Loucy (cell line): Measurements from ENCODE around the gene ADGRB3.

Experiments used
- H2AFZ ChIP-seq: fragments of 200-600 bp; sonication (generic); 2 replicates; pipeline ENCODE4 v1.6.0; 2016; ENCODE audit warnings: antibody characterized with exemption, mild to moderate bottlenecking, low read length, moderate library complexity
- H3F3A ChIP-seq: fragments of 200-600 bp; 2 replicates; pipeline ENCODE4 v1.6.0; 2016; ENCODE audit warnings: antibody characterized with exemption, low read depth, mild to moderate bottlenecking
- H3K27me3 ChIP-seq: fragments of 200-600 bp; sonication (generic); 2 replicates; pipeline ENCODE4 v1.6.1; 2014; ENCODE audit warnings: low read length, mild to moderate bottlenecking; ENCODE audit not compliant: insufficient read depth, poor library complexity, severe bottlenecking
- H3K36me3 ChIP-seq: fragments of 200-600 bp; sonication (generic); 2 replicates; pipeline ENCODE4 v1.6.1; 2016; ENCODE audit warnings: low read length; ENCODE audit not compliant: insufficient read depth
- H3K4me1 ChIP-seq: fragments of 200-600 bp; sonication (generic); 2 replicates; pipeline ENCODE4 v1.5.1; 2014; ENCODE audit warnings: low read length, mild to moderate bottlenecking; ENCODE audit not compliant: insufficient read depth, poor library complexity, severe bottlenecking
- H3K4me2 ChIP-seq: fragments of 200-600 bp; sonication (generic); 2 replicates; pipeline ENCODE4 v1.6.0; 2014; ENCODE audit warnings: antibody characterized with exemption, low read length, low read depth, mild to moderate bottlenecking; ENCODE audit not compliant: poor library complexity, severe bottlenecking
- H3K4me3 ChIP-seq: fragments of 200-600 bp; sonication (generic); 2 replicates; pipeline ENCODE4 v1.5.1; 2014; ENCODE audit warnings: low read length, mild to moderate bottlenecking, mixed read lengths; ENCODE audit not compliant: poor library complexity, severe bottlenecking
- H3K79me2 ChIP-seq: fragments of 200-600 bp; sonication (generic); 2 replicates; pipeline ENCODE4 v1.6.1; 2014; ENCODE audit warnings: low read length; ENCODE audit not compliant: insufficient read depth
- H3K9ac ChIP-seq: fragments of 200-600 bp; sonication (generic); 2 replicates; pipeline ENCODE4 v1.6.0; 2014; ENCODE audit warnings: mild to moderate bottlenecking, low read depth, low read length, moderate library complexity; ENCODE audit not compliant: poor library complexity, severe bottlenecking
- H3K9me2 ChIP-seq: fragments of 200-600 bp; sonication (generic); replicated peaks from 2 replicates; pipeline ENCODE4 v1.6.1; 2016; ENCODE audit warnings: low read depth, low read length, mixed read lengths
- H3K9me3 ChIP-seq: fragments of 200-600 bp; sonication (generic); 2 replicates; pipeline ENCODE4 v1.6.1; 2014; ENCODE audit warnings: mild to moderate bottlenecking, antibody characterized with exemption, low read length, low read depth; ENCODE audit not compliant: insufficient read depth
- H4K20me1 ChIP-seq: fragments of 200-600 bp; sonication (generic); 2 replicates; pipeline ENCODE4 v1.6.0; 2014; ENCODE audit warnings: antibody characterized with exemption, low read length, mild to moderate bottlenecking; ENCODE audit not compliant: insufficient read depth, poor library complexity, severe bottlenecking
- EZH2phosphoT487 ChIP-seq: fragments of 200-600 bp; IDR thresholded peaks from 2 replicates; pipeline ENCODE4 v1.6.1; 2018; ENCODE audit warnings: antibody characterized with exemption, mild to moderate bottlenecking, moderate library complexity, borderline replicate concordance
- TF ChIP-seq, protein P1 (sequence below): fragments of 200-600 bp; sonication (generic); conservative IDR thresholded peaks from 2 replicates; pipeline ENCODE4 v1.5.1; 2014; ENCODE audit warnings: mild to moderate bottlenecking, antibody characterized with exemption, low read length

The ADGRB3 gene

DNA sequence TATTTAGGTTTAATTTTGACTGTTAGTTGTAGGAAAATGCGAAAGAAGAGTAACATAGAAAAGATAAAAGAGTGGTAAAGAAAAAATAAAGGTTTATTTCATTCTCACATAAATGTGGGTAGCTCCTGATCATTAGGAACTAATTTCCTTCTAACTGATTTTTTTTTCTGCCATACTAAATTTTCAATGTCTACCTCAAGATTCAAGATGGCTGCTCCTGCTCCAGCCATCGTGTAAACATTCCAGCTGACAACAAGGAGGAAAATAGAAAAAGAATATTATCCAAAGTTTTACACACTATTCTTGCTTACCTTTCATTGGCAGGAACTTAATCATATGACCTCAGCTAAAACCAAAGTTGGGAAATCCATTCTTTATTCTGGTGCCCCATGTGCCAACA, 673.5 kb downstream of the ADGRB3 start:
- no peaks in the 10 kb centered on the region for H3K79me2 ChIP-seq

DNA sequence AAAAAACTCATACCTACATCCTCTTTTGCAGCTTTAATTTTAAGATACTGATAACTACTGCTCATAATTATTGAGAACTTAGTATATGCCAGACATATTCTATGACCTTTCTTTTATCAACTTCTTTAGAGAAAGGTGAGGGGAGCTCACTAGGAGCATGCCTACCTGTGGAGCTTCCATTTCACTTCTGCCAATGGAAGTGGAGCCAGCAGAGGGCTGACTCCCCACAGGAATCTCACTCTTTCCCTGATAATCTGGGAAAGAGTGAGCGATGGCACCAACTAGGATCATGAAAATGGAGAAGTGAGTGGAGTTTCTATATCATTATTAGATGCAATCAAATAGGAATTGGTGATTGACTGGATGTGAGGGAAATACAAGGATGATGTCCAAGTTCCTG, 676.8 kb downstream of the ADGRB3 start:
- Histone ChIP-seq H4K20me1 (no peaks in the 10 kb centered on the region), H3K9me3 (no peaks in the 10 kb centered on the region; the same call in 1 of the 2 replicates), H3K36me3 (no peaks in the 10 kb centered on the region), H3K79me2 (no peaks in the 10 kb centered on the region), H3F3A (no peaks in the 10 kb centered on the region), H3K9me2 (no peaks in the 10 kb centered on the region), H3K9ac (no peak overlapping the region), H3K4me3 (no peak overlapping the region), H2AFZ (no peak overlapping the region), H3K27me3 (no peaks in the 10 kb centered on the region), H3K4me2 (no peak overlapping the region), H3K4me1 (no peaks in the 10 kb centered on the region)
- TF ChIP-seq, protein P1, sequence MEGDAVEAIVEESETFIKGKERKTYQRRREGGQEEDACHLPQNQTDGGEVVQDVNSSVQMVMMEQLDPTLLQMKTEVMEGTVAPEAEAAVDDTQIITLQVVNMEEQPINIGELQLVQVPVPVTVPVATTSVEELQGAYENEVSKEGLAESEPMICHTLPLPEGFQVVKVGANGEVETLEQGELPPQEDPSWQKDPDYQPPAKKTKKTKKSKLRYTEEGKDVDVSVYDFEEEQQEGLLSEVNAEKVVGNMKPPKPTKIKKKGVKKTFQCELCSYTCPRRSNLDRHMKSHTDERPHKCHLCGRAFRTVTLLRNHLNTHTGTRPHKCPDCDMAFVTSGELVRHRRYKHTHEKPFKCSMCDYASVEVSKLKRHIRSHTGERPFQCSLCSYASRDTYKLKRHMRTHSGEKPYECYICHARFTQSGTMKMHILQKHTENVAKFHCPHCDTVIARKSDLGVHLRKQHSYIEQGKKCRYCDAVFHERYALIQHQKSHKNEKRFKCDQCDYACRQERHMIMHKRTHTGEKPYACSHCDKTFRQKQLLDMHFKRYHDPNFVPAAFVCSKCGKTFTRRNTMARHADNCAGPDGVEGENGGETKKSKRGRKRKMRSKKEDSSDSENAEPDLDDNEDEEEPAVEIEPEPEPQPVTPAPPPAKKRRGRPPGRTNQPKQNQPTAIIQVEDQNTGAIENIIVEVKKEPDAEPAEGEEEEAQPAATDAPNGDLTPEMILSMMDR: no peak
- TF ChIP-seq EZH2phosphoT487: no peak

More for the DNA sequence above, 673.5 kb downstream of the ADGRB3 start:
- Histone ChIP-seq H3K4me3 (no peak overlapping the region), H3K27me3 (no peaks in the 10 kb centered on the region), H3K9me3 (no peaks in the 10 kb centered on the region; the same call in 1 of the 2 replicates), H4K20me1 (no peaks in the 10 kb centered on the region), H3F3A (no peaks in the 10 kb centered on the region), H3K9ac (no peak overlapping the region), H2AFZ (no peak overlapping the region), H3K9me2 (no peaks in the 10 kb centered on the region), H3K4me1 (no peaks in the 10 kb centered on the region), H3K4me2 (no peak overlapping the region), H3K36me3 (no peaks in the 10 kb centered on the region)
- TF ChIP-seq, protein P1: no peak
- TF ChIP-seq EZH2phosphoT487: no peak

DNA sequence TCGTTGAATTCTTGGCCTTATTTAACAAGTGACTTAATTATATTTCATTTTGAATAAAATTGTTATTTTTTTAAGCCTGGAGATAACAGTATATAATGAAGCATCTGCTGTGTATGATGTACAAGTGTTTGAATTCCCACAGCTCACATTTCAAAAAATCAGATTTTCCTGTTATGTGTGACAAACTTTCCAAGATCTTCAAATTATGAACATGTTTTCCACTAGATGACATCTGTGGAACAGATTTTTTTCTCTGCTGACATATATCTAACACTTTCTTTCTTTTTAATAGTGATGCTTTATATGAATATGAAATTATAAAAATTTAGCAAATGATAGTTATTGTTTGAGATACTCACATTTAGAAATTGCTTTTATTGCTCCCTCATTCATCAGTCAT, 678.9 kb downstream of the ADGRB3 start:
- no peaks in the 10 kb centered on the region for H3K36me3 ChIP-seq
- no peaks in the 10 kb centered on the region for H3F3A ChIP-seq
- H3K4me1 ChIP-seq: no peaks in the 10 kb centered on the region
- no peaks in the 10 kb centered on the region for H4K20me1 ChIP-seq
- no peak overlapping the region for H3K9ac ChIP-seq
- H3K4me3 ChIP-seq: no peak overlapping the region
- TF ChIP-seq, protein P1: no peak
- no peak for TF ChIP-seq EZH2phosphoT487
- no peaks in the 10 kb centered on the region for H3K27me3 ChIP-seq
- no peaks in the 10 kb centered on the region; the same call in 1 of the 2 replicates for H3K9me3 ChIP-seq
- no peaks in the 10 kb centered on the region for H3K79me2 ChIP-seq
- no peak overlapping the region for H2AFZ ChIP-seq
- no peak overlapping the region for H3K4me2 ChIP-seq
- H3K9me2 ChIP-seq: no peaks in the 10 kb centered on the region
